Endothelial cell of umbilical vein (primary cell): ENCODE results near the gene SDC1. TPM values are rescaled to one million over a fixed set of nuclear protein-coding genes. Genes with fewer than 3 reads are reported as not detected.

Experiments
- BruUV-seq: library from RNA; stranded (reverse); fragments of 400-500 nt; replicated peaks from 2 replicates; lab custom pipeline; 2021; lab: Mats Ljungman, UMichigan
- CTCF ChIA-PET: fragments of 300-600, 350-600 bp; sonication (Branson Sonifier 250); formaldehyde crosslinking; loops from one replicate; lab custom pipeline; 2021; ENCODE audit warnings: antibody characterized with exemption, inconsistent platforms; lab: Charles Lee
- POLR2A ChIA-PET: fragments of 300-600, 350-600 bp; sonication (Branson Sonifier 250); formaldehyde crosslinking; loops from one replicate; lab custom pipeline; 2021; ENCODE audit warnings: antibody characterized with exemption, inconsistent platforms; lab: Charles Lee
- DNase-seq: peaks from one replicate; pipeline ENCODE4 v3.0.0-alpha.2; 2011; ENCODE audit warnings: low read depth, low spot score
- FAIRE-seq: peaks from 2 replicates; lab custom pipeline; 2011; peaks lifted over from hg19 to GRCh38; lab: Jason Lieb, UNC
- H2AFZ ChIP-seq: 2 replicates; pipeline ENCODE4 v1.6.0; 2012; ENCODE audit warnings: low read depth, low read length, control low read depth, inconsistent platforms
- H3K27ac ChIP-seq: 2 replicates; pipeline ENCODE4 v1.5.1; 2011; ENCODE audit warnings: low read depth, mild to moderate bottlenecking, control low read depth, low read length, moderate library complexity; ENCODE audit not compliant: insufficient read depth
- H3K27me3 ChIP-seq, 2 experiments: 2 replicates each; pipeline versions ENCODE4 v1.6.0 to v1.6.1; 2011; ENCODE audit warnings: low read length in 2 of 2, mixed read lengths in 1 of 2; ENCODE audit not compliant: control insufficient read depth in 2 of 2, insufficient read depth in 2 of 2
- H3K36me3 ChIP-seq, 2 experiments: 2 replicates in 1 of 2; 3 replicates in 1 of 2; pipeline ENCODE4 v1.5.1; 2011; ENCODE audit warnings: low read length in 2 of 2, mild to moderate bottlenecking in 1 of 2, moderate library complexity in 1 of 2; ENCODE audit not compliant: control insufficient read depth in 2 of 2, insufficient read depth in 2 of 2; ENCODE audit errors: extremely low read depth in 1 of 2
- H3K4me1 ChIP-seq: 3 replicates; pipeline ENCODE4 v1.5.1; 2011; ENCODE audit warnings: mild to moderate bottlenecking, low read length; ENCODE audit not compliant: control insufficient read depth, insufficient read depth; ENCODE audit errors: extremely low read depth
- H3K4me2 ChIP-seq: 2 replicates; pipeline ENCODE4 v1.6.1; 2011; ENCODE audit warnings: low read length, control low read depth, mixed read lengths; ENCODE audit not compliant: insufficient read depth
- H3K4me3 ChIP-seq, 3 experiments: fragments of 200-600 bp in 1 of 3; sonication (generic), shearing (Covaris generic) in 1 of 3; replicated peaks in 1 of 3; 2 replicates each; pipeline ENCODE4 v1.5.1; 2011 to 2016; ENCODE audit warnings: control low read depth in 3 of 3, low read length in 3 of 3, mild to moderate bottlenecking in 2 of 3, inconsistent platforms in 1 of 3, low read depth in 1 of 3, moderate library complexity in 1 of 3; ENCODE audit not compliant: insufficient read depth in 1 of 3
- H3K79me2 ChIP-seq: 2 replicates; pipeline ENCODE4 v1.6.0; 2012; ENCODE audit warnings: low read length, inconsistent platforms; ENCODE audit not compliant: control insufficient read depth, insufficient read depth
- H3K9ac ChIP-seq: replicated peaks from 2 replicates; pipeline ENCODE3; 2011; ENCODE audit warnings: low read length, control low read depth; ENCODE audit not compliant: insufficient read depth; ENCODE audit errors: extremely low read depth
- H3K9me1 ChIP-seq: replicated peaks from 3 replicates; pipeline ENCODE4 v1.6.0; 2011; ENCODE audit warnings: mild to moderate bottlenecking, low read length; ENCODE audit not compliant: control insufficient read depth, insufficient read depth; ENCODE audit errors: extremely low read depth
- H3K9me3 ChIP-seq: replicated peaks from 2 replicates; pipeline ENCODE4 v1.5.1; 2012; ENCODE audit warnings: low read length, inconsistent platforms; ENCODE audit not compliant: control insufficient read depth, insufficient read depth
- H4K20me1 ChIP-seq: replicated peaks from 2 replicates; pipeline ENCODE3; 2011; ENCODE audit warnings: mild to moderate bottlenecking, low read length; ENCODE audit not compliant: control insufficient read depth, insufficient read depth; ENCODE audit errors: extremely low read depth
- EZH2 ChIP-seq: IDR thresholded peaks from 2 replicates; pipeline ENCODE4 v1.6.1; 2012; ENCODE audit warnings: borderline replicate concordance, low read depth, mild to moderate bottlenecking, moderate library complexity, low read length, inconsistent platforms; ENCODE audit not compliant: severe bottlenecking
- FOS ChIP-seq: IDR thresholded peaks from 2 replicates; pipeline ENCODE4 v1.6.1; 2011; ENCODE audit warnings: mild to moderate bottlenecking, low read length, moderate library complexity, borderline replicate concordance; ENCODE audit not compliant: insufficient read depth
- GATA2 ChIP-seq: IDR thresholded peaks from 2 replicates; pipeline ENCODE4 v1.7.0; 2011; ENCODE audit warnings: low read depth, mild to moderate bottlenecking, moderate library complexity, mixed read lengths, low read length; ENCODE audit not compliant: insufficient read length, insufficient read depth
- JUN ChIP-seq: IDR thresholded peaks from 2 replicates; pipeline ENCODE4 v1.6.1; 2011; ENCODE audit warnings: borderline replicate concordance, low read depth; ENCODE audit not compliant: insufficient read length, insufficient read depth
- MYC ChIP-seq: IDR thresholded peaks from one replicate; pipeline ENCODE4 v1.6.1; 2011; ENCODE audit warnings: mild to moderate bottlenecking, low read depth, low read length
- POLR2A ChIP-seq: IDR thresholded peaks from 2 replicates; pipeline ENCODE4 v1.6.1; 2012; ENCODE audit warnings: low read depth, mild to moderate bottlenecking, control low read depth, low read length
- POLR2AphosphoS5 ChIP-seq: IDR thresholded peaks from 2 replicates; pipeline ENCODE4 v1.6.1; 2012; ENCODE audit warnings: low read depth, mild to moderate bottlenecking, control low read depth, low read length, moderate library complexity; ENCODE audit not compliant: insufficient read depth
- dilution Hi-C: fragments of 300-500 bp; cut with MboI; formaldehyde crosslinking; loops from one replicate; pipeline ENCODE4 v1.15.0; 2019; ENCODE audit warnings: low sequenced_read_pairs; ENCODE audit not compliant: extremely low pct_ligation_motif_present
- intact Hi-C: fragments of 100-400 bp; cut with micrococcal nuclease; formaldehyde crosslinking; loops from one replicate; pipeline ENCODE4 v1.10.0; 2022
- polyA plus RNA-seq, 4 experiments: library from polyadenylated mRNA; depleted of rRNA in 3 of 4; stranded (reverse) in 3 of 4; unstranded in 1 of 4; fragments of >200 nt; gene quantifications; 2 replicates each; pipeline versions ENCODE4 v1.2.1 to v1.2.3, GENCODE V29; 2011 to 2012; ENCODE audit warnings: missing spikeins in 1 of 4
- total RNA-seq: library from RNA; stranded (reverse); gene quantifications from 2 replicates; pipeline ENCODE4 v1.2.3, GENCODE V29; 2021
- TF ChIP-seq, protein P1 (sequence below): IDR thresholded peaks from 2 replicates; pipeline ENCODE4 v1.6.1; 2011; ENCODE audit not compliant: insufficient read depth, insufficient read length
- TF ChIP-seq, protein P2 (sequence below), 2 donors: IDR thresholded peaks; 1 replicate in 1 of 2; 2 replicates in 1 of 2; pipeline ENCODE4 v1.5.1; 2011; ENCODE audit warnings: low read length in 2 of 2, mild to moderate bottlenecking in 2 of 2, moderate library complexity in 2 of 2, control low read depth in 1 of 2, inconsistent platforms in 1 of 2, low read depth in 1 of 2; ENCODE audit not compliant: insufficient read depth in 1 of 2; ENCODE audit errors: extremely low read depth in 1 of 2

SDC1 gene
- total and polyA plus RNA-seq, 2 donors (not counting 3 experiments of a cell fraction or from before 2014, with no cell fraction given): 3.2 to 4.0 TPM

DNA sequence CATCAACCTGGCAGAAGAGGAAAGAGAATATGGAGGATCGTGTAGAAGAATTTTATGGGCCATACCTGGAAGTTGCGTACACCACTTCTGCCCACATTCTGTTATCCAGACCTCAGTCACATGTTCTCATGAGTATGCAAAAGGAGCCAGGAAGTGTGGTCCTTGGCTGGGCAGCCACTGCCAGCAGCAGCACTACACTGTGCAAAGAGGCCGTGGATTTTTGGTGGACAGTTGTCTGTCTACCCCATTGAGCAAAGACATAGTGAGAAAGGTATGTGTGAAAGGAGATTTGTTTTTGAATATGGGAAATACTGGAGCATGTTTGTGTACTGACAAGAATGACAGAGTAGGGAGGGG, 68.1 kb downstream of the SDC1 start:
- Histone ChIP-seq H3K9me1 (no peaks in the 10 kb centered on the region), H3K4me1 (no peaks in the 10 kb centered on the region), H3K9me3 (no peaks in the 10 kb centered on the region), H3K4me2 (no peak overlapping the region), H3K79me2 (no peaks in the 10 kb centered on the region), H3K27me3 (peaks cover 6 to 9% of the 10 kb centered on the region in 2 experiments), H3K36me3 (no peaks in the 10 kb centered on the region), H3K27ac (no peak overlapping the region), H3K9ac (no peak overlapping the region), H4K20me1 (no peaks in the 10 kb centered on the region), H3K4me3 (no peak overlapping the region), H2AFZ (no peak overlapping the region)
- TF ChIP-seq, protein P1, sequence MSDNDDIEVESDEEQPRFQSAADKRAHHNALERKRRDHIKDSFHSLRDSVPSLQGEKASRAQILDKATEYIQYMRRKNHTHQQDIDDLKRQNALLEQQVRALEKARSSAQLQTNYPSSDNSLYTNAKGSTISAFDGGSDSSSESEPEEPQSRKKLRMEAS: no peak
- TF ChIP-seq JUN: no peak
- TF ChIP-seq POLR2AphosphoS5: no peak
- no peak for TF ChIP-seq GATA2
- TF ChIP-seq MYC: no peak
- no peak for TF ChIP-seq FOS
- no peak for TF ChIP-seq EZH2
- TF ChIP-seq, protein P2, sequence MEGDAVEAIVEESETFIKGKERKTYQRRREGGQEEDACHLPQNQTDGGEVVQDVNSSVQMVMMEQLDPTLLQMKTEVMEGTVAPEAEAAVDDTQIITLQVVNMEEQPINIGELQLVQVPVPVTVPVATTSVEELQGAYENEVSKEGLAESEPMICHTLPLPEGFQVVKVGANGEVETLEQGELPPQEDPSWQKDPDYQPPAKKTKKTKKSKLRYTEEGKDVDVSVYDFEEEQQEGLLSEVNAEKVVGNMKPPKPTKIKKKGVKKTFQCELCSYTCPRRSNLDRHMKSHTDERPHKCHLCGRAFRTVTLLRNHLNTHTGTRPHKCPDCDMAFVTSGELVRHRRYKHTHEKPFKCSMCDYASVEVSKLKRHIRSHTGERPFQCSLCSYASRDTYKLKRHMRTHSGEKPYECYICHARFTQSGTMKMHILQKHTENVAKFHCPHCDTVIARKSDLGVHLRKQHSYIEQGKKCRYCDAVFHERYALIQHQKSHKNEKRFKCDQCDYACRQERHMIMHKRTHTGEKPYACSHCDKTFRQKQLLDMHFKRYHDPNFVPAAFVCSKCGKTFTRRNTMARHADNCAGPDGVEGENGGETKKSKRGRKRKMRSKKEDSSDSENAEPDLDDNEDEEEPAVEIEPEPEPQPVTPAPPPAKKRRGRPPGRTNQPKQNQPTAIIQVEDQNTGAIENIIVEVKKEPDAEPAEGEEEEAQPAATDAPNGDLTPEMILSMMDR (IDR thresholded peaks at IDR 0.05; ENCODE audit: extremely low read depth in 1 of 2, insufficient read depth in 1 of 2, low read depth in 1 of 2, low read length in 2 of 2): no peak
- no peak for TF ChIP-seq POLR2A
- POLR2A ChIA-PET: no interaction called here
- dilution Hi-C loops: no loop called here
- FAIRE-seq (no peak), DNase-seq (no peak)
- no TSS peak for BruUV-seq
- CTCF ChIA-PET: interaction anchor here (0.9 to 1.0 kb wide), 2 partner anchors 20 to 21 kb away, joined by 3 read pairs; no protein-coding TSS in a partner anchor
- intact Hi-C loops: no loop called here
